ENCODE results near the gene RCAN1.

Gene RCAN1

GRCh38 chr21:34598931-34599400 lies 15.9 kb downstream of the RCAN1 start:
- no peak for DNase-seq

DNA sequence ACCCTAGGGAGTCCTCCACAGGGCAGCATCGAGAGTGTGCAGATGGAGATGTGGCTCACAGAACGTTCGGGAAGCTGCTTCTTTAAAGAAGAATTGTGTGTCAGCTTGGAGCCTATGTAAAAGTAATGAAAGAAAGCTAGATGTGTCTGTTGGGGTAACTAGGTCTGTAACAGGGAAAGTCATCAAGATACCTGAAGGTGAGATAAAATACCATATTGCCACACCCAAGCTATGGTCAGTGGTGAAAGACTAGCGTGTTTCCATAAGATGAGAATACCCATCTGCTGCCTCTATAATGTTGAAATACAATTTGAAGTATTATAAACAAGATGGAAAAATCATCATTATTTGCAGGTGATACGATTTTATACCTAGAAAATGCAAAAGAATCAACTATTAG lies 17.5 kb downstream of the RCAN1 start:
- no peak for DNase-seq

- no peak for DNase-seq
Observed at GRCh38 chr21:34596561-34597271, 18.2 kb downstream of the RCAN1 start.

GRCh38 chr21:34595457-34595856 lies 19.5 kb downstream of the RCAN1 start:
- no peak for DNase-seq

- no peak for DNase-seq
Observed at GRCh38 chr21:34594566-34595234, 20.2 kb downstream of the RCAN1 start.

DNA sequence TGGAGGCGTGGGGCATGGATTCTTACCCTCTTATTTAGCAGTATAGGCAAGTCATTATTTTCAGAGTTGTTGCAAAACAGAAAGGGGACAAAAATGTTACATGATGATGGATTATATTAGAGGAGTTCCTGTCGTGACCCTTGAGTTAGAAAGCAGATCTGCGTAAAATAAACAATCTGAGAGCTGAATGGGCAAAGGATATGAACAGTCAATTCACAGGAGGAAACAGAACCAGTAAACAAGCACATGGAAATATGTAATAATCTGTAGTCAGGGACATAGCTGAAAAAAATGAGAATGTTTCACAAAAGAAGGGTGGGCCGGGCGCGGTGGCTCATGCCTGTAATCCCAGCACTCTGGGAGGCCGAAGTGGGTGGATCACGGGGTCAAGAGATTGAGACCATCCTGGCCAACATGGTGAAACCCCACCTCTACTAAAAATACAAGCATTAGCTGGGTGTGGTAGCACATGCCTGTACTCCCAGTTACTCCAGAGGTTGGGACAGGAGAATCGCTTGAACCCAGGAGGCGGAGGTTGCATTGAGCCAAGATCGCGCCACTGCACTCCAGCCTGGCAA lies 20.9 kb downstream of the RCAN1 start:
- no peak for DNase-seq

- DNase-seq = no peak
Observed at GRCh38 chr21:34593423-34593822, 21.5 kb downstream of the RCAN1 start.

DNA sequence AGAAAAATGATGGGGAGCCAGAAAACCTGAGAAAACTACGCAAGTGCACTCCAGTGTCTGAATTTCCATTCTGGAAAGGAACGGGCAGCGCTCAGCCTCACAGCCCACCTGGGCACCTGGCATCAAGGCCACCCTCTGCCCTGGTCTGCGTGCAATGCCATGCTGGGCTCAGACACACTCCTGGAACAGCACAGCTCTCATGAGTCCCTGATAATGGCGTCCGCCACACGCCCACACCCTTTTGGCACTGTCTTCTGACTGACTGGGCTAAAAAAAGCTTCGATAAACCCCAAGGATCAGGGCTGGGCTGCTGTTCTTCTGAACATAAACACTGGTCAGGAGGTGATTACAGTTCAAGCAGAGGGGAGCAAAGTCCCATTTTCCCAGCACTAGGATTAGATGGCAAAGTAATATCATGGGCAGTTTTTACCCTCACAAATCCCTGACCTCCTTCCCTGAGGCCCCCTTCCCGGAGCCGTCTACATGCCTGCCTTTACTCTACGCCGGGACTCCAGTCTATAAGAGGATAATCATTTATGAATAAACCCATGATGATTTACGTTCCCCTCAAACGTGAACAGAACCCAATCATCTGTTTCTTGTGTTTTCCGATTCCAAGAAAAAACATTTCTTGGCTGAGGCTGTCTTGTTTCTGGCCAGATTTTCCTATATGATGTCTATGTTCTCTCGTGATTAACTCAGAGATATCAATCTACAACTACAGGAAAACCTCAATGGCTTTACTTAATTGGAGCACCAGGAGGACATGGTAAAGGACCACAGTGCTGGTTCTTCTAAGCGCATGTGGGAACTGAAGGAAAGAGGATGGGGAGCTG lies 22.6 kb downstream of the RCAN1 start:
- DNase-seq = no peak

- no peak for DNase-seq
Observed at GRCh38 chr21:34590520-34590919, 24.4 kb downstream of the RCAN1 start.

GRCh38 chr21:34589511-34590282 lies 25.2 kb downstream of the RCAN1 start:
- DNase-seq = no peak

DNA sequence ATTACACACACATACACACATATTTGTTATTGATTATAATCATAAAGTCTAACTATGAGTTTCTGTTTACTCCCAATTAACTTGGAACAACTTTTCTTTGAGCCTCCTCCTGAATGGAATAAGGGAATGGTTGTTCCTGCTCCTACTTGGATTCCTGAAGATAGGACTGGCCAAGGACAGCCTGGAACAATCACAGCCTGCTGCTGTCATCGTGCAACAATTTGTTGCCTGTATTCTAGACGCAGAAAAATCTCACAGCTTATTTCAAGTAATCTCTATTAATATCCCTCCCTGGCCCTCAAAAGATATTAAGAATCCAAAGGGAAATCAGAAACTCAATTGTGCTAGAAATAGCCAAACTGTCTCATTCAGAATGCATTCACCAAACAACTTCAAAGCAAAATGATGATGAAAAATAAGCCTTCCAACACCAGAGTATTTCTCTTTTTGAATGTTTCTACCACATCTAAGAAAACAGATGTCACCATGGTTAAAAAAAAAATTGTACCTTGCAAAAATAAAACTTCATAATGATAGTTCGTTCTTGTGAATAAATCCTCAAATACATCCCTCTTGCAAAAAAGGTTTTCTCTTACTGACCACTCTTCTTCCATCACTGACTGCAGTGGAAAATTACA lies 30.9 kb downstream of the RCAN1 start:
- DNase-seq = no peak

- DNase-seq = no peak
Observed at GRCh38 chr21:34582506-34583150, 32.3 kb downstream of the RCAN1 start.

DNA sequence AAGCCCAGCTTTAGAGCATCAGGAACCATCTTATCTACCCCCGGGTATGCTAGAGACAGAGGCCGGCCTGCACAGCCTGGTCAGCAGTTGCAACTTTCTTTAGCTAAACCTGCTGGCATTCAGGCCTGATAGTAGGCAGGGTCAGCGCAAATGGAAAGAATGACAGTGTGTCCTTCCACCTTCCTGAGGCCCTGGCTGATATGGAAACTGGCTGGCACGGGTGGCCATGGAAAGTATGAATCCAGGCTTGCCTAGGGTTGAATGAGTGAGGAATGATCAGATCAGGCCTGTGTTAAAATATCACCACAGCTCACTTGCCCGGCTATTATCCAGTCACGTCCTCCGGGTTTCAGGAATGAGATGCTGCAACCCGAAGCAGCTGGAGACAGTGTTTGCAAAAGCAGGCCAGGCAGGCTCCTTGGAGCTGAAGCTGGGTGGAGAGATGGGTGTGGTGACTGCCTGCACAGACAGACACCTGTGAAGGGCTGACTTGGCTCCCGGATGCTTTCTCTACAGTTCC lies 34.7 kb downstream of the RCAN1 start:
- DNase-seq = no peak

GRCh38 chr21:34579411-34579810 lies 35.5 kb downstream of the RCAN1 start:
- no peak for DNase-seq

DNA sequence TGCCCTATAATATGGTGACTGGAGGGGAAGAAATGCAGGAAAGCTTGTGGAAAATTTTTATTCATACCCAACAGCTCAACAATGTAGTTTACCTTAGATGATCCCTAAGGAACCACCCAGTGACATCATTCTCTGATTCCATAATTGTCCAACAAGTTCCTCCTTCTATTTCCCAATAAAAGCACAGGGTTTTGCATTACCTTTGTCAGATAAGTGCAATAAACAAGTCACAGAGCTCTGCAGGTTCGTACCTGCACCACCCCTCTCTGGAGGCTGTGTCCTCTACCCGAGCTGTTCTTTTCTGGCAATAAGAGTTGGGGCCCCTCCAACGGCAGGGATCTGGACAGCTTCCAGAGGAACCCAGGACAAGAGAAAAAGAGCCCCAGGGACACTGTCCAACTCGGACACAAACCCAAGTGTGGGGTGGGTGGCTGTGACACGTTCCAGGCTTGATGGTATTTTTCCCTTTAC lies 38.8 kb downstream of the RCAN1 start:
- DNase-seq = no peak

DNA sequence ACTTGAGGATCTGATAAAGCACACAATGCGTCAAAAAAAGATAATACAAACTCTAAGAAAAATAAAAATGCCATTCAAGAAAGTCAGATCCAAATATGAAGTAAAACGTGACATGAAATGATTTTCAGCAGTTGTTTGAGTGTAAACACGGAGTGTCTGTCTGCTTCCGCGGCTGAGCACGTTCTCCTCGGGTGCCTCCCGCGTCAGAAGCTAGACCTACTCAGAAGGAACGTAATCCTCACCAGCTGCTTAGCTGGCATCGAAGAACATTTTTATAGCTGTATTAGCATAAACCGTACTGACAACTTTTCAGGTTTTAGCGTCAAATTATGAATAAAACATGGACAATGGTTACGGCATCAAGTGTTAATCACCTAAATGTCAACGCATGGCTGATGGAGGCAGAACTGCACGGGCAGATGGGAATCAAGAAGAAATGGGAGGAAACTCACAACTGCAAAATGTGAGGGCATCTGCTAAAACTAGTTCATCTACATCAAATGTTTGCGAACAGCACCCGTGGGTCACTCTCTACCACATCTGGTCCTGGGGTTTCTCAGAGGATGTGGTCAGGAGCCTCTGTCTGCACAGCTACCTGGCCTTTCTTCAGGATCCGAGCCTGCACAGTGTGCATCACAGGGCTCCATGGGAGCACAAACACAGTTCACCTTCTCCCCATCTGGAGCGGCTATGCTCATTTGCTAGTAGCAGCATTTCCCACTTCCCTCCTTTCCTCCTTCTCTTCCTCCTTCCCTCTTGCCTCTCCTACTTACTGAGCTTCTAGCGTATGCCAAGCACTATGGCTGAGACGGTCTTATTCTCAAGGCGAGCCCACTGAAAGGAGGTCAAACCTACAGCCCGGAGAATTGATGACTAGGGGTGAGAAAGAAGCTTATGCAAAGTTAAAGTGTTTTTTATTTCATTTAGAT lies 40.0 kb downstream of the RCAN1 start:
- no peak for DNase-seq

- DNase-seq = no peak
Observed at GRCh38 chr21:34571994-34572393, 42.9 kb downstream of the RCAN1 start.

GRCh38 chr21:34570313-34570712 lies 44.6 kb downstream of the RCAN1 start:
- no peak for DNase-seq

DNA sequence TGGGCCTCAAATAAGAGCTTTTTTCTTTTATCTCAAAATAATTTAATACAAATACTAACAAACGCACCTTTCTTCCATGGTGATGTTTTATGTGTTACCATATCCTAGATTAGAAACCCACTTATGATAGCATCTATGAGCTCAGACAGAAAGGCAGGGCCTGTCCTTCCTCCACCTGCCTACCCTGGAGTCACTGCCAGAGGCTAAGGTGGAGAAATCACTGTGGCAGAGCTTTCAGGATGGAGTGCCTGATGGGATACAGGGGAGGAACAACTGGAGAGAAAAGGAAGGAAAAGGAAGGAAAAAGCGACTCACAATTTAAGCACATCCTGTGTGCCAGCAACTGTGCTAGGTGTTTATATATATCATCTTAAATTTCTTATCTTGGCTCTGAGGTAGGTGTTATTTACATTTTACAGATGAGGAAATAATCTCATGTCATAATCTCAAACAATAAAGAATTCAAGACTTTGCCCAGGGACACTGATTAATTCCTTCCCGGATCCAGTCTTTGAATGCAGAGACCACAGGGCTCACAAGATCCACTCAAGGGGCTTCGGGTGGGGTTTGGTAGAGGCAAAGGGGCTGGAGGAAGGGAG lies 45.4 kb downstream of the RCAN1 start:
- no peak for DNase-seq
